ENCODE measurements around the gene DCTN3. TPM values are rescaled to one million over a fixed set of nuclear protein-coding genes. Genes with fewer than 3 reads are reported as not detected.
"Not testable (repeated sequence)": the region's sequence is repeated elsewhere in the genome, so short reads cannot be mapped to it uniquely, and the experiment has no call there.

DCTN3 gene
- total RNA-seq, 1 donor from 2014 or later, result 72.2 TPM

DNA sequence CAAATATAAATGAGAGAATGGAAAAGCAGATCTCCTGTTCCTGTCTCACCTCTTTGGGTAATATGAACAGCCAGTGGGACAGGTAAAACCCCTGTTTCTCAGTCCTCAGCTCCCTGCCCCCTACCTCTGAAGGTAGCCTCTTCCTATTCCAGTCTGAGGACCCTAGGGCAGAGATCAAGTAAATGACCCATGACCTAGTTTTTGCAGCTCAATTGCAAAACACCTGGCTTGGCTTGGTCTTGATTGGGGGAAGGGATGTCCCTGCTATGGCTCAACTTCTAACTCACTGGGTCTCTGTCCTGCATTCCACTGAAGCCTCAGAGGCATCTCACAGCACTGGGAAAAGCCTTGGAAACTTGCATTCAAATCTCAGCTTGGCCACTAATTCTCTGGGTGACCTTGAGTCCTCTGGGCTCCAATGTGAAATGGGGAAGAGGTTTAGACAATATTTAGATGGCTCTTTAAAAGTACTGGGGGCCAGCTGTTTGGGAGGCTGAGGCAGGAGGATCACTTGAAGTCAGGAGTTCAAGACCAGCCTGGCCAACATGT lies 24.5 kb upstream of the DCTN3 start:
- intact Hi-C loops (cut with DNase I), result no loop called here
- no peak for ATAC-seq
- peaks cover 17% of the 10 kb centered on the region for H3K4me1 ChIP-seq

DNA sequence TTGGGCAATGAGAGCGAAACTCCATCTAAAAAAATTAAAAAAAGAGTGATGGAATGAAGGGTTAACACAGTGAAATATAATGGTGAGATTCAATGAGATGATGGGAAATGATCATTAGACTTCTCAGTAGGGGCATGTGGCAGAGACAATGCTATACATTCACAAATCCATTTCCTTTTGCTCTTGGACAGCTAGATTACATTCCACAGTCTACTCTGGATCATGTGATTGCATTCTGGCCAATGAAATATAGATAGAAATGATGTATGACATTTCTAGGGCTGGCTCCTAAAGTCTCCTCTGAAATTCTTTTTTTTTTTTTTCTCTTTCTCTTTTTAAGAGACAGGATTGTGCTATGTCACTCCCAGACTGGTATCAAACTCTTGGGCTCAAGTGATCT lies 22.4 kb upstream of the DCTN3 start:
- H3K4me1 ChIP-seq, result peaks cover 20% of the 10 kb centered on the region
- H3K36me3 ChIP-seq, result no peaks in the 10 kb centered on the region
- intact Hi-C loops (cut with DNase I), result no loop called here
- no peaks in the 10 kb centered on the region for H3K27me3 ChIP-seq (ENCODE audit: low read depth)
- DNase-seq (no peak), ATAC-seq (no peak)
- no peaks in the 10 kb centered on the region for H3K9me3 ChIP-seq
- H3K27ac ChIP-seq, result no peak overlapping the region
- no peak overlapping the region for H3K4me3 ChIP-seq
- TF ChIP-seq, protein P1, sequence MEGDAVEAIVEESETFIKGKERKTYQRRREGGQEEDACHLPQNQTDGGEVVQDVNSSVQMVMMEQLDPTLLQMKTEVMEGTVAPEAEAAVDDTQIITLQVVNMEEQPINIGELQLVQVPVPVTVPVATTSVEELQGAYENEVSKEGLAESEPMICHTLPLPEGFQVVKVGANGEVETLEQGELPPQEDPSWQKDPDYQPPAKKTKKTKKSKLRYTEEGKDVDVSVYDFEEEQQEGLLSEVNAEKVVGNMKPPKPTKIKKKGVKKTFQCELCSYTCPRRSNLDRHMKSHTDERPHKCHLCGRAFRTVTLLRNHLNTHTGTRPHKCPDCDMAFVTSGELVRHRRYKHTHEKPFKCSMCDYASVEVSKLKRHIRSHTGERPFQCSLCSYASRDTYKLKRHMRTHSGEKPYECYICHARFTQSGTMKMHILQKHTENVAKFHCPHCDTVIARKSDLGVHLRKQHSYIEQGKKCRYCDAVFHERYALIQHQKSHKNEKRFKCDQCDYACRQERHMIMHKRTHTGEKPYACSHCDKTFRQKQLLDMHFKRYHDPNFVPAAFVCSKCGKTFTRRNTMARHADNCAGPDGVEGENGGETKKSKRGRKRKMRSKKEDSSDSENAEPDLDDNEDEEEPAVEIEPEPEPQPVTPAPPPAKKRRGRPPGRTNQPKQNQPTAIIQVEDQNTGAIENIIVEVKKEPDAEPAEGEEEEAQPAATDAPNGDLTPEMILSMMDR (IDR thresholded peaks at IDR 0.05), result no peak

More for the DNA sequence above, 24.5 kb upstream of the DCTN3 start:
- Histone ChIP-seq H3K36me3 (peaks cover 18% of the 10 kb centered on the region), H3K27me3 (ENCODE audit: low read depth) (no peaks in the 10 kb centered on the region), H3K9me3 (no peaks in the 10 kb centered on the region), H3K27ac (no peak overlapping the region), H3K4me3 (no peak overlapping the region)
- TF ChIP-seq, protein P1 (IDR thresholded peaks at IDR 0.05), result no peak
- DNase-seq, result no peak

DNA sequence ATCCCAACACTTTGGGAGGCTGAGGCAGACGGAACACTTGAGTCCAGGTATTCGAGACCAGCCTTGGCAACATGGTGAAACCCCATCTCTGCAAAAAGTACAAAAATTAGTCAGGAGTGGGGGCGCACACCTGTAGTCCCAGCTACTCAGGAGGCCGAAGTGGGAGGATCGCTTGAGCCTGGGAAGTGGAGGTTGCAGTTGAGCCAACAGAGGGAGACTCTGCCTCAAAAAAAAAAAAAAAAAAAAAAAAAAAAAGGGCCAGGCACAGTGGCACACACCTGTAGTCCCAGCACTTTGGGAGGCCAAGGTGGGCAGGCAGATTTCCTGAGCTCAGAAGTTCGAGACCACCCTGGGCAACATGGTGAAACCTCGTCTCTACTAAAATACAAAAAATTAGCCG lies 19.0 kb upstream of the DCTN3 start:
- H3K9me3 ChIP-seq; H3K27ac ChIP-seq; DNase-seq; H3K27me3 ChIP-seq (ENCODE audit: low read depth); intact Hi-C loops (cut with DNase I); H3K36me3 ChIP-seq; H3K4me3 ChIP-seq; ATAC-seq: not testable (repeated sequence)
- peaks cover 30% of the 10 kb centered on the region for H3K4me1 ChIP-seq

DNA sequence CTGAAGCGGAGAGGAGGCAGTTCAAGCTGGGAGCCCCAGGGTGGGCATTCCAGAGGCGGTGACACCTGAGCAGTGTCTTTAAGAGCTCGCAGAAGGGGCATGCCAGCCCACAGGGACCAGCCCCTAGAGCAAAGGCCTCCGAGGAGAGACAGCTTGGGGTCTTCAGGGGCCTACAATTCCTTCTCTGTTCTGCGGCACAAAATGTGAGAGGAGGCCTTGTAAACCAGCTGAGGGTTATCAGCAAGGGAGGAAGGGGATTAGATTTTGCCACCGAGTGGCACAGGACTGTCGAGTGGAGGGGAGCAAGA lies 17.8 kb upstream of the DCTN3 start:
- Histone ChIP-seq H3K4me3 (peak overlapping the region; percentile 88), H3K9me3 (no peaks in the 10 kb centered on the region), H3K4me1 (peaks cover 30% of the 10 kb centered on the region), H3K27me3 (ENCODE audit: low read depth) (no peaks in the 10 kb centered on the region), H3K27ac (peak overlapping the region; percentile 88), H3K36me3 (peaks cover 6% of the 10 kb centered on the region)
- intact Hi-C loops (cut with DNase I), result no loop called here
- DNase-seq (no peak), ATAC-seq (no peak)
- TF ChIP-seq, protein P1 (IDR thresholded peaks at IDR 0.05), result no peak

DNA sequence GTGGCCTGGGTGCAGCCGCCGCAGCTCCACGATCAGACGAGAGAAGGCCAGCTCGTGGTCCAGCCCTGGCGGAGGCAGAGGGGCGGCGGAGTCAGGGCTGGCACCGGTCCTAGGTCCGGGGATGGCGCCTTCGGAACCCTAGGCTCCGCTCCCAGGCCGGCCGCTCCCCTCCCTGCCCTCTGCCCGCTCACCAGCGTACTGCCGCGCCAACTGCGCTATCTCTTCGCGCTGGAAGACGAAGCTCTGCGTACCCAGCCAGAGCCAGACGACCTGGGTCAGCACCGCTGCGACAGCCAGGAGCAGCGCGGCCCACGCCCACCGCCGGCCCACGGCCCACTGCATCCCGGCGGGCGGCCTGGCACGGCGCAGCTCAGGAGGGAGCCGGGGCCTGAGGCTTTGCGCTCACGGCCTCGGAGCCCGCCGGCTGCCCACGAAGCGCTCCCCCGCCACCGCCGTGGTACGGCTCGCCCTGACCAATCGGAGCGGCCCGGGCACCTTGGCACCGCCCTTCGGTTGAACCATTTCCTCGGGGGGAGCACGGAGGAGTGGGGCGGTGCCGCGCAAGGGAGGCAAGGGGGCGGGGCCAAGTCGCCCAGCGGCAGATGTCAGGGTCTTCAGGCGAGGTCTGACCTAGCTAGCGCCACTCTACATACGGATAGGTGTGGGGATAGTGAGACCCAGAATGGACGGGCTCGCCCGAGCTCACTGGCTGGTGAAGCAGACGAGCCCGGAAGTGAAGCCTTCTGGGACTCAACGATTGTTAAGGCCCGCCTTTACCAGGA lies 17.3 kb upstream of the DCTN3 start, which contains the start of gene SIGMAR1:
Gene SIGMAR1, minus strand, starts transcription at position 432 of the 782 bp plus-strand sequence. Its CDS starts 90 bp downstream, at position 342.
- H3K9me3 ChIP-seq, result no peaks in the 10 kb centered on the region
- H3K4me1 ChIP-seq, result peaks cover 30% of the 10 kb centered on the region
- H3K27ac ChIP-seq, result peak within 1 kb of the TSS; percentile 88
- H3K4me3 ChIP-seq, result peak within 1 kb of the TSS; percentile 88
- H3K36me3 ChIP-seq, result peaks cover 6% of the 10 kb centered on the region
- intact Hi-C loops (cut with DNase I), result no loop called here
- DNase-seq (peak; percentile 96), ATAC-seq (peak; percentile 98 to 99)
- no peaks in the 10 kb centered on the region for H3K27me3 ChIP-seq (ENCODE audit: low read depth)
- TF ChIP-seq, protein P1 (IDR thresholded peaks at IDR 0.05), result no peak

DNA sequence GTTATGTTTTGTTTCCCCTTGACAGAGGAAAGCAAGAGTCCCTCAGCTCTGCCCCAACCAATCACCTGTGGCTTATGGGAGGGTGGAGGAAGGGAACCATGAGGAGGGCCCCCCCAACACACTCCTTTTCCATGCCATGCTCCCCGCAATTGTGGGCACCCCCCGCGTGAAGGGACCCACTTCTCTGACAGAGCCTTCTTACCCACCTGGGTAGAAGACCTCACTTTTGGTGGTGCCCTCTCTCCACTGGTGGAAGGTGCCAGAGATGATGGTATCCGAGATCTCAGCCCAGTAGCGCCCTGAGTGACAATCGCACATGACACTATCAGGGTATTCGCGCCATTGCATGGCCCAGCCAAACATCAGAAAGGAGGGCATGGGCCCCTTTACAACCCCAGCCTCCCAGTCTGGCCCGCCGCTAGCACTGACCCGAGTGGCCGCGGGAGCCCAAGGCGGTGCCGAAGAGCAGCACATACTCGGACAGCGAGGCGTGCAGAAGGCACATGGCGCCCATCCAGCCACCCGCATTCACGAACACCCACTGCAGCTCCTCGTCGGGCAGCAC lies 16.6 kb upstream of the DCTN3 start:
- peaks cover 30% of the 10 kb centered on the region for H3K4me1 ChIP-seq
- H3K9me3 ChIP-seq, result no peaks in the 10 kb centered on the region
- H3K4me3 ChIP-seq, result peak overlapping the region; percentile 88
- peak overlapping the region; percentile 88 for H3K27ac ChIP-seq
- no peak for ATAC-seq
- no peak for DNase-seq
- intact Hi-C loops (cut with DNase I), result no loop called here
- peaks cover 6% of the 10 kb centered on the region for H3K36me3 ChIP-seq
- TF ChIP-seq, protein P1 (IDR thresholded peaks at IDR 0.05), result no peak
- no peaks in the 10 kb centered on the region for H3K27me3 ChIP-seq (ENCODE audit: low read depth)

Data from lower lobe of right lung (tissue), 2 donors.